DMS114 treated with DMSO at 0.1 percent for 48 hours (cell line): ENCODE measurements around the gene KITLG.
"Not testable (repeated sequence)": the region's sequence is repeated elsewhere in the genome, so short reads cannot be mapped to it uniquely, and the experiment has no call there.

Experiments
- DNase-seq: peaks from one replicate; lab custom pipeline; 2025; ENCODE audit not compliant: unreplicated experiment; lab: John Stamatoyannopoulos, UW

Gene KITLG

DNA sequence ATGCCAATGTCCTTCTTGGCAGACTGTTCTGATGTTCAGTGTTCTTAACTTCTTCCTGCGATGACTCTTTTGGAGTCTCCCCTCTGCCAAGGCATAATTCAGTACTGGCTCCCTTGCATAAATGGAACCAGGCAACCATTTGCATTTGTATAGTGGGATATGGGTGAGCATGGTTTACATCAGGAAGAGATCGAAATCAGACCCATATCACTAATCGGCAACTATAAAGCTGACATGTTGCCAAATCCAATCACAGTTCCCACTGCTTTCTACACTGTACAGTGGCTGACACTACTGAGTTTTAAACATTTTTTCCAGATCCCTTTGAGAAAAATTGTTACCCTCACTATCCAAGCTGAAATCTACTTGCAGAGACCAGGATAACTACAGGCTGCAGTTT, 83.8 kb downstream of the KITLG start:
- DNase-seq: no peak

GRCh38 chr12:88495031-88495430, 85.2 kb downstream of the KITLG start:
- no peak for DNase-seq

GRCh38 chr12:88494520-88494919, 85.8 kb downstream of the KITLG start:
- DNase-seq: no peak

GRCh38 chr12:88493636-88494035, 86.6 kb downstream of the KITLG start:
- DNase-seq: no peak

- no peak for DNase-seq
Observed at GRCh38 chr12:88490425-88490824, 89.8 kb downstream of the KITLG start.

GRCh38 chr12:88472775-88473174, 107.5 kb downstream of the KITLG start:
- no peak for DNase-seq

GRCh38 chr12:88472248-88472647, 108.0 kb downstream of the KITLG start:
- no peak for DNase-seq

DNA sequence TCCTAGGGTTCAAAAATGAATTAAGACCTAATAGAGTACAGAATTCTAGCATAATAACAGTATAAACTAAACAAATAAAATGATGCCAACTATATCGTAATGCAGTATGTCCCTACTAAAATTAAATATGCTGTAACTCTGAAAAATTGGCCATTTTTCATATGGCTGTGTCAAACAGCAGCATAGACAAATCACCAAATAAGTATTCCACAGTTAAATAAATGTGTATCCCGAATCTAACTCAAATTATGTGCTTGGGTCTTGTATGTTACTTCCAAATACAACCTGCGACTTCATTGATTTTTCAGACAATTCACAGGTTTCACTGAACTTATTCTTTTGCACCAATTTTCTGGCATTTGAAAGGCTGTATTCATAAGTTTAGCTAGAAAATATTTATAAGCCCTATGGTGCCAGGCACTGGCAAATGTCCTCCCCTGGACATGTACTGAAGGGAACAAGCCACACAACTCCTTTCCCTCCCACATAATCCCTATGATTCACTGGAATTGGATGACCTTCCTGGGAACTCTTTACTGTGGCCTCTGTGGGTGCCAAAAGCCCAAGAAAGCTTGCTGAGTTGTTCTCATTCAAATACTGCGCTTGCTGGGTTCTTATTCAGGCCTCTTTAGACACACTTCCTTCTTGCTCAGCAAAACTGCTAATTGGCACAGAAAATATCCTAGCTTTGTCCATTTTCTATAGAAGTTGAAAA, 108.8 kb downstream of the KITLG start:
- no peak for DNase-seq

DNA sequence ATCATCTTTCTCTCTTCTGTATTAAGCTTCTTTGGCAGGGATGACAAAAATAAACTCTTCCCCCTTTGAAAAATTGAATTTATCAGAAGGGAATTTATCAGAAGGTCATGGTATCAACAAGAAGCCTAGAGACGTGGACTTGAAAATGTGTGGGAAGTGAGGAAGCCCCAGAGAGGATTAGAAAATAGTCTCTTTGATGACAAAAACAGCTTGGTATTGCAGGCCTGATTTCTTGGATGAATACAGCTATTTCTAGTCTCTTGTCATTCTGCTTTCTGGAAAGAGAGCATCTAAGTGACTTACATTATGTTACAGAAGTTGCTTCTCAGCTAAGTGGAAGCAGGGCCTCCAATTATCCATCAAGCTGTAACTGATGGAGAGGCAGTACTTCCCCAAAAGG, 111.1 kb downstream of the KITLG start:
- DNase-seq: no peak

DNA sequence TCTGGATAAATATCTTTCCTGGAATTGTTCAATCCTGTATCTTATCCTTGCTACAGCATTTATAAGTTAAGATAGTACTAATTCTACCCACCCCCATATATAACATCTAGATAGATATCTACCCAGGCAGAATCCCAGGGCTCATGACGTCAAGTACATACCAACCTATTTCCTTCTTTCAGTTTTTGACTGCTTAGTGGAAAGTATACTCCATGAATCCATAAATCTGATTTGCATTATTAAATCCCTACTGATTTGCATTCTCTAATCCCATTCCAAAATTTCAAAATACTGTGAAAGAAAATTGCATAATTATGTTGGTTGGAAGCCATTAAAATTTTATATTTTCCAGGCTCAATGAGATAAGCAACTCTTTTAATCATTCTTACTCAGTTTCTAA, 111.7 kb downstream of the KITLG start:
- DNase-seq: no peak

- not testable (repeated sequence) for DNase-seq
Observed at GRCh38 chr12:88466708-88467107, 113.6 kb downstream of the KITLG start.

DNA sequence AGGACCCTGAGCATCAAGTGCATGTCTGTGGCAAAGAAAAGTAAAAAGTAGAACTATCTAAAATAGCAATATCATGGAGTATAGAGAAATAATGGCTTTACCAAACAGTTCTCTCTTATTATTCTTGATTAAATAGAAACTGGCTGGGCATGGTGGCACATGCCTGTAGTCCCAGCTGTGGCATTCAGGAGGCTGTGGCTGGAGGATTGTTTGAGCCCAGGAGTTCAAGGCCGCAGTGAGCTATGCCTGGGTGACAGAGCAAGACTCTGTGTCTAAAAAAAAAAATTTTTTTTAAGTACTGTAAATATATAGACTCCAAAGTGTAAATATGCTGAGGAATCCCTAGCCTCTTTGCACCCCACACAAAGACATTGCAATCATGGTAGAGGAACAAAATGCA, 121.9 kb downstream of the KITLG start:
- no peak for DNase-seq

- no peak for DNase-seq
Observed at GRCh38 chr12:88453323-88453722, 126.9 kb downstream of the KITLG start.

DNA sequence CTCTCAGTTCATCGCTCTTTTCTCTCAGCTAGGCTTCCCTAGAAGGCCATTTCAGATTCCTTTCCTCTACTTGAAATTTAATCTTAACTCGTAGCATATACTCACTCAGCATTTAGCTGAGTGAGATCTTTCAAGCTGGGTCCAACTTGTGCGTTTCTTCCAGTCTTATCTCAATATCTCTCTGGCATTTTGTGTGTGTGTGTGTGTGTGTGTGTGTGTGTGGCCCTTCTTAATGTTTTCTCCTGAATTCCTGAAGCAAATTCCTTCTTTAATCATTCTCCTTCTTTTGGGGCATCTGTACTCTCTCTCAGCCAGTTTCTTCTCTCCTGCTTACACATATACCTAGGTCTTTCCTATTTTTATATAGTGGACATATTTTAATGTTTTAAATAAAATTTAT, 129.1 kb downstream of the KITLG start:
- no peak for DNase-seq

DNA sequence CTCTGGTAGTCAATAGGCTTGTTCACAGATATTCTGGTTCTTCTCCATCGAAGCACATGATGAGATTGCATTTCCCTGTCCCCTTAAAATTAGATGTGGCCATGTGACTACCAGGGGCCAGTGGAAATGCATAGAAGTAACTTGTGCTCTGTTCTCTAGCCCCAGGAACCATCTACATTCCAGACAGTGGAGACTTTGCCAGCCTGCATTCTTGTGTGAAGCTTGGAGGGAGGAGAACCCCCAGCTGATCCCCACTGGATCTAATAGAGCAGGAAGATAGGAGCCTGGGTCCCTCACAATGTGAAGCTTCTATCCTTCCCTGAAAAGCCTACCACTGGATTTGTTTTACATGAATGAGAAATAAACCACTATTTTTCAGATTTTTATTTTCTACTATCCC, 130.1 kb downstream of the KITLG start:
- DNase-seq: no peak

- DNase-seq: no peak
Observed at GRCh38 chr12:88448337-88448915, 131.8 kb downstream of the KITLG start.

DNA sequence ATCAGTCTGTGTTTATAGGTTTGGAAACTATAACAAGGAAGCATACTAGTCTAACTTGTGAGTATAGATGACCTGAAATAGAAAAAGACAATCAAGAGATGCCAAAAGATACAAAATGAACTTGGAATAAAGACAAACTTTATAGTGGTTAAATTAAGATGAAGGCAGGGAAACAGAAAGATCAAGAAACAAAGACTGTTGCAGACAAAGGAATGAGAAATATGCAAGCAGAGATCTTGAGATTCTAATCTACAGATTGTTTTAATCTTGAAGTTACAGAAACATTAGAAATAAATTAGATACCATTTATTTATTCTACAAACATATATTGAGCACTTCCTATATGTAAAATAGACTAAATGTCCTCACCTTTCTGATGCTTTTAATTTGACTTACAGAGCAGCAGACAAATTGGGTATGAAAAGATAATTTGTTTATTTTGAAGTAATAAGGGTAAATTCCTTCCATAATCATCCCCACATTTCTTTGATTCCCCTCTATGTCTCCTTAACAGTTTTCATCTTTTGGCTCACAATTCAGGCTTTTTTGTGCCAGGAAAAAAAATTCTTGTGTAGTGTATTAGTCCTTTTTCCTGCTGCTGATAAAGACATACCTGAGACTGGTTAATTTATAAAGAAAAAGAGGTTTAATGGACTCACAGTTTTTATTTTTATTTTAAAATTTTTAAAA, 134.4 kb downstream of the KITLG start:
- DNase-seq: no peak

DNA sequence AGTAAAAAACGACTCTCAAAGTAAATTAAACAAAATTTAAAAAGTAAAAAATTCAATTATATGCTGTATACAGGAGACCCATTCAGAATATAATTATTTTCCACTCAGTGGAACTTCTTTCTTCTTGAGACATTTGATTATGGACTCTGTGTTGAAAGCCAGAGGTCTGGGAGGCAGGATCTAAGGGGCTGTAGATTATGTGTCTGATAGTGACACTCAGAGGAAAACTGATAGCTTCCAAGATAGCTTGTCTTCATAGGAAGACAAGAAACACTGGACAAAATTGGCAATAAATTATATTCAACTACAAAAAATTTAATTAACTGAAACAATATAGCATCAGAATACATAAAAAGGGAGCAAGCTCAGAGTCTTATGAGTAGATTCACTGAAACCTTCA, 135.8 kb downstream of the KITLG start:
- DNase-seq: no peak
